Activated CD8-positive, alpha-beta T cell treated with anti-CD3 and anti-CD28 coated beads for 36 hours (primary cell): ENCODE results near the gene SNPH. TPM values are rescaled to one million over a fixed set of nuclear protein-coding genes. Genes with fewer than 3 reads are reported as not detected.

Source experiments
- ATAC-seq: fragments of 200-7000 bp; cut with Tn5 transposase; one replicate; pipeline ENCODE4 v1.10.0; 2021; ENCODE audit warnings: mild to moderate bottlenecking, moderate library complexity
- CTCF ChIA-PET: fragments of 350-600 bp; sonication (Branson Sonifier 250); formaldehyde crosslinking; loops from one replicate; lab custom pipeline; 2021; ENCODE audit warnings: antibody characterized with exemption; lab: Charles Lee
- POLR2A ChIA-PET: fragments of 350-600 bp; sonication (Branson Sonifier 250); formaldehyde crosslinking; loops from one replicate; lab custom pipeline; 2021; ENCODE audit warnings: antibody characterized with exemption; lab: Charles Lee
- DNase-seq: peaks from one replicate; pipeline ENCODE4 v3.0.0-alpha.2; 2020
- H3K27ac Mint-ChIP-seq: one replicate; pipeline ENCODE4 v1.8.0; 2021; ENCODE audit warnings: mild to moderate bottlenecking, mixed read lengths
- H3K27me3 Mint-ChIP-seq: one replicate; pipeline ENCODE4 v1.8.0; 2021; ENCODE audit warnings: mixed read lengths
- H3K36me3 Mint-ChIP-seq: one replicate; pipeline ENCODE4 v1.8.0; 2021; ENCODE audit warnings: low read depth, mixed read lengths
- H3K4me1 Mint-ChIP-seq: one replicate; pipeline ENCODE4 v1.8.0; 2021; ENCODE audit warnings: low read depth, mixed read lengths
- H3K4me3 Mint-ChIP-seq: one replicate; pipeline ENCODE4 v1.8.0; 2021; ENCODE audit warnings: mild to moderate bottlenecking, moderate library complexity, mixed read lengths
- H3K9me3 Mint-ChIP-seq: one replicate; pipeline ENCODE4 v1.8.0; 2021; ENCODE audit warnings: mixed read lengths
- intact Hi-C: fragments of 100-400 bp; cut with micrococcal nuclease; formaldehyde crosslinking; loops from one replicate; pipeline ENCODE4 v1.10.0; 2022
- total RNA-seq, 2 experiments: library from RNA; stranded (reverse); gene quantifications; one replicate each; pipeline ENCODE4 v1.2.3, GENCODE V29; 2021
- TF ChIP-seq, protein P1 (sequence below): fragments of 200-600 bp; IDR thresholded peaks from one replicate; pipeline ENCODE4 v1.8.0; 2022; ENCODE audit warnings: antibody characterized with exemption, mild to moderate bottlenecking

Gene SNPH
- total RNA-seq, 2 experiments from 2014 or later, result 3.7 to 4.1 TPM

DNA sequence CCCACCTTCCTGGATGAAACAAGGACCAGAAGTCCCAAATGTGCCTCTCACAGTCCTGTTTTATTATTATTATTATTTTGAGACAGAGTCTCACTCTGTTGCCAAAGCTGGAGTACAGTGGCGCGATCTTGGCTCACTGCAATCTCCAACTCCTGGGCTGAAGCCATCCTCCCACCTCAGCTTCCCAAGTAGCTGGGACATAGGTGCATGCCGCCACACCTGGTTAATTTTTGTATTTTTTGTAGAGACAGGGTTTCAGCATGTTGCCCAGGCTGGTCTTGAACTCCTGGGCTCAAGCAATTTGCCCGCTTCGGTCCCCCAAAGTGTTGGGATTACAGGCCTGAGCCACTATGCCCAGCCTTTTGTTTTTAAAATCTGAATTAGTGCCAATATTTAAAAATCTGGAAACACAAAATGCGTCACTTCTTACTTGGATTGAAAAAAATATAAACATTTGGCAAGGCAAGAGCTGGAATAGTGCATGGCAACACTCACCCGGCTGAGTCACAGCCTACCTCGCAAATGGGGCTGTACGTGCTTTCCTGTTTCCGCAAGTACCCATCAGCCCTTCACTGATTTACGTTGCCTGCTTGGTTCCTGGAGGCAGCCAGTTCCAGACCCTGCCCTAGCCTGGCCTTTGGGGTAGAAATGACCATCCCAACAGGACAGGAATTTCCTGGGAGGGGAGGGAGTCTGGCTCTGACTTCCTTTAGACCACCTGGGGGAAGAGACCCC is 56.6 kb downstream of the SNPH start:
- no peaks in the 10 kb centered on the region for H3K36me3 Mint-ChIP-seq
- no peaks in the 10 kb centered on the region for H3K9me3 Mint-ChIP-seq
- ChIA-PET CTCF (interaction anchor here (1.0 to 5.0 kb wide), 5 partner anchors 10 to 181 kb away, joined by 3 to 36 read pairs (median 5); no protein-coding TSS in a partner anchor), POLR2A (interaction anchor here (1.0 to 1.4 kb wide), 4 partner anchors 19 to 144 kb away, joined by 3 to 4 read pairs (median 3); partner anchors contain the start of gene NSFL1C)
- H3K27ac Mint-ChIP-seq, result no peak overlapping the region
- TF ChIP-seq, protein P1, sequence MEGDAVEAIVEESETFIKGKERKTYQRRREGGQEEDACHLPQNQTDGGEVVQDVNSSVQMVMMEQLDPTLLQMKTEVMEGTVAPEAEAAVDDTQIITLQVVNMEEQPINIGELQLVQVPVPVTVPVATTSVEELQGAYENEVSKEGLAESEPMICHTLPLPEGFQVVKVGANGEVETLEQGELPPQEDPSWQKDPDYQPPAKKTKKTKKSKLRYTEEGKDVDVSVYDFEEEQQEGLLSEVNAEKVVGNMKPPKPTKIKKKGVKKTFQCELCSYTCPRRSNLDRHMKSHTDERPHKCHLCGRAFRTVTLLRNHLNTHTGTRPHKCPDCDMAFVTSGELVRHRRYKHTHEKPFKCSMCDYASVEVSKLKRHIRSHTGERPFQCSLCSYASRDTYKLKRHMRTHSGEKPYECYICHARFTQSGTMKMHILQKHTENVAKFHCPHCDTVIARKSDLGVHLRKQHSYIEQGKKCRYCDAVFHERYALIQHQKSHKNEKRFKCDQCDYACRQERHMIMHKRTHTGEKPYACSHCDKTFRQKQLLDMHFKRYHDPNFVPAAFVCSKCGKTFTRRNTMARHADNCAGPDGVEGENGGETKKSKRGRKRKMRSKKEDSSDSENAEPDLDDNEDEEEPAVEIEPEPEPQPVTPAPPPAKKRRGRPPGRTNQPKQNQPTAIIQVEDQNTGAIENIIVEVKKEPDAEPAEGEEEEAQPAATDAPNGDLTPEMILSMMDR, result no peak
- H3K27me3 Mint-ChIP-seq, result no peaks in the 10 kb centered on the region
- H3K4me1 Mint-ChIP-seq, result peaks cover 5% of the 10 kb centered on the region
- no peak for DNase-seq
- no peak overlapping the region for H3K4me3 Mint-ChIP-seq
- no peak for ATAC-seq
- intact Hi-C loops, result no loop called here

DNA sequence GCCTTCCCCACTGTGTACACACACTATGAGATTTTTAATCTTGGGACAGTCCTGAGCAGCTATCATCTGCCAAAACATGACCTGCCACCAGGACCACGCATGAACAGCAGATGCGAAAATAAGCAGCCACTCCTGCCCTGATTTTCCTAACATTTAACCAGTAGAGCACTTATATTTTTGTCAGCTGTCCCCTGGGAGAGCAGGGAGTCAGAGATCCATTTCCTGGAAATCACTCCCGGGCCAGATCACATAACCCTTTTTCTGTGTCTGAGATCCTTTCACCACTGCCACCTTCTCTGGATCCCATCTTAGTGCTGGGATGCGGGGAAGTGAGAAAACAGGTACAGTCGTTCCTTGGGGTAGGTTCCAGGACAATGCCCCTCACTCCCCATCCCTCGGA is 57.2 kb downstream of the SNPH start:
- no peak for DNase-seq
- no peak for ATAC-seq
- Mint-ChIP-seq H3K4me1 (no peaks in the 10 kb centered on the region), H3K27ac (no peak overlapping the region), H3K9me3 (no peaks in the 10 kb centered on the region), H3K4me3 (no peak overlapping the region), H3K36me3 (peaks cover 4% of the 10 kb centered on the region), H3K27me3 (no peaks in the 10 kb centered on the region)
- intact Hi-C loops, result no loop called here
- TF ChIP-seq, protein P1, result no peak
- ChIA-PET CTCF (interaction anchor here (3.5 to 5.0 kb wide), 2 partner anchors 11 to 114 kb away, joined by 20 to 36 read pairs; no protein-coding TSS in a partner anchor), POLR2A (interaction anchor here (1.4 kb wide), 1 partner anchor 144 kb away, joined by 3 read pairs; the partner anchor contains the start of gene NSFL1C)

DNA sequence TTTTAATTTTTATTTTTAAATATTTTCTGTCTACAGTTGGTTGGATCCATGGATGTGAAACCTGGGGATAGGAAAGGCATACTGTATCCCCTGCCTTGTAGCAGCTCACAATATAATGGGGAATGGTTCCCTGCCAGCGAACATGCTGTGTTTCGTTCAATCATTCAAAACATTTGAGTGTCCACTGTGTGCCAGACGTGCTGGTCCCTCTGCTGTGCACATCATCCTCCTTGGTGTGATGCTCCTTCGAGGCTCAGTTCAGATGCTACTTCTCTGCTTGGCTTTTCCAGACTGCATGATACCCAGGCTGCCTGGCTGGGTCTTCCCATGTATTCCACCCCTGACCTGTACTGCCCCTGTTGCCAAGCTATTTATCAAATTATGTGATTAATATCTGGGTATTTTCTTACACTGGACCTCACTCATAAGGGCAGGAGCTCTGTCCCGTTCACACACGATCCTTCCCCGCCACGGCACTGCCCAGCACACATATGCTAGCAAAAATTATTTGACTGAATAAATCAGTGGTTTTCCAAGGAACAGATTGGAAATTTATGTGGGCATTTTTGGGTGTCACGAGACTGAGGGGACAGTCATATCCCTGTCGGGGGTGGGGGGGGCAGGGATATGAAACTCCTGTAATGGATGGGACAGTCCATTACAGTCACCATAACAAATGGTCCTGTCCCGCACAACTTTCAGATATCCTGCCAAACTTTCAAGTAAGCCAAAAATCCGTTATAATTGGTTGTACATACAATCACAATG is 57.9 kb downstream of the SNPH start:
- CTCF ChIA-PET, result interaction anchor here (1.3 to 5.0 kb wide), 3 partner anchors 9 to 114 kb away, joined by 7 to 36 read pairs (median 20); no protein-coding TSS in a partner anchor
- H3K36me3 Mint-ChIP-seq, result peaks cover 4% of the 10 kb centered on the region
- ATAC-seq (no peak), DNase-seq (no peak)
- H3K9me3 Mint-ChIP-seq, result no peaks in the 10 kb centered on the region
- H3K27ac Mint-ChIP-seq, result peak overlapping the region; percentile 4
- no peaks in the 10 kb centered on the region for H3K27me3 Mint-ChIP-seq
- POLR2A ChIA-PET, result interaction anchor here (0.6 to 1.9 kb wide), 3 partner anchors 67 to 144 kb away, joined by 3 to 7 read pairs (median 3); no protein-coding TSS in a partner anchor
- intact Hi-C loops, result no loop called here
- TF ChIP-seq, protein P1, result no peak
- peaks cover 4% of the 10 kb centered on the region for H3K4me1 Mint-ChIP-seq
- H3K4me3 Mint-ChIP-seq, result no peak overlapping the region

DNA sequence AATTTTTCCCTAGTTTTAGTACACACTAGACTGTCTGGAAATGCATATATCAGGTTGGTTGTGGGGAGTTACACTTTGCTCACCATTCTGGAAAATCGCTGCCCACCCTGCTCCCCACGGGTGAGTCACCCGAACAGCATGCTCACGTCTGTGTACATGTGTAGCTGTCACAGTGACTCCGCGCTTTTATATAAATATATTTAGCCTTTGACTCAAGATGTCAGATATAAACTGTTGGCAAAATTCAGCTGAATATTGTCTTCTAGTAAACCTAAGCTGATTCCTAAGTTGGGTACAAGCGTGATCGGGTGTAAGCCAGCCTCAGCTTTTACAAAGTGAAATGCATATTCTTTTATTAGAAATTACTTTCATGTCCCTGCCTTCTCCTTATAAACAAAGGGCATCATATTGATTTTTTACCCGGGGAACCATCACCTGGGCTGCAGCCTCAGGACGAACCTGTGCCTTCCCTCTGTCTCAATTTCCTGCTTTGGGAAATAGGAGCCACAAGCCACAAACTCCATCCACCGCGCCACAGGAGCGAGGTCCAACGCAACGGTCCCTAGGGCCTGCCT is 58.6 kb downstream of the SNPH start:
- H3K4me3 Mint-ChIP-seq, result no peak overlapping the region
- peaks cover 11% of the 10 kb centered on the region for H3K4me1 Mint-ChIP-seq
- no peaks in the 10 kb centered on the region for H3K9me3 Mint-ChIP-seq
- DNase-seq (peak; percentile 65), ATAC-seq (peak; percentile 14)
- H3K27ac Mint-ChIP-seq, result no peak overlapping the region
- POLR2A ChIA-PET, result interaction anchor here (0.6 to 2.3 kb wide), 8 partner anchors 11 to 179 kb away, joined by 3 to 11 read pairs (median 3); no protein-coding TSS in a partner anchor
- TF ChIP-seq, protein P1, result no peak
- H3K36me3 Mint-ChIP-seq, result peaks cover 7% of the 10 kb centered on the region
- CTCF ChIA-PET, result interaction anchor here (0.9 to 5.0 kb wide), 5 partner anchors 10 to 113 kb away, joined by 3 to 36 read pairs (median 7); no protein-coding TSS in a partner anchor
- no peaks in the 10 kb centered on the region for H3K27me3 Mint-ChIP-seq
- intact Hi-C loops, result loop anchor here (5.0 kb wide), 3 partner anchors 38 to 68 kb away; partner anchors contain the start of gene FKBP1A
